Dedifferentiated amniotic fluid mesenchymal stem cell (primary cell): Measurements from ENCODE around the gene CREBRF.
"Not testable (repeated sequence)": the region's sequence is repeated elsewhere in the genome, so short reads cannot be mapped to it uniquely, and the experiment has no call there.

Experiments
- DNase-seq: peaks from one replicate; pipeline ENCODE4 v3.0.0-alpha.2; 2016; ENCODE audit errors: extremely low spot score

Gene CREBRF

DNA sequence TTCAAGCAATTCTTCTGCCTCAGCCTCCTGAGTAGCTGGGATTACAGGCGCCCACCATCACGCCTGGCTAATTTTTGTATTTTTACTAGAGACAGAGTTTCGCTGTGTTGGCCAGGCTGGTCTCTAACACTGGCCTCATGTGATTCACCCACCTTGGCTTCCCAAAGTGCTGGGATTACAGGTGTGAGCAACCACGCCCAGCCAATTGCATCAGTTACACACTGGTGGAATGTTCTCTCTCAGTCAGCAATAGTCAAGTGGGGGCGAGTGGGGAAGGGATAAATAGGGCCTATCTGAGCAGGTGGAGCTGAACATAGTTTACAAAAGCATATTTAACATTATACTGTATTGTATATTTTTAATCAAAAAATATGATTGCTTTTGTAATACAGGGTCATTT, 98.5 kb downstream of the CREBRF start:
- not testable (repeated sequence) for DNase-seq

DNA sequence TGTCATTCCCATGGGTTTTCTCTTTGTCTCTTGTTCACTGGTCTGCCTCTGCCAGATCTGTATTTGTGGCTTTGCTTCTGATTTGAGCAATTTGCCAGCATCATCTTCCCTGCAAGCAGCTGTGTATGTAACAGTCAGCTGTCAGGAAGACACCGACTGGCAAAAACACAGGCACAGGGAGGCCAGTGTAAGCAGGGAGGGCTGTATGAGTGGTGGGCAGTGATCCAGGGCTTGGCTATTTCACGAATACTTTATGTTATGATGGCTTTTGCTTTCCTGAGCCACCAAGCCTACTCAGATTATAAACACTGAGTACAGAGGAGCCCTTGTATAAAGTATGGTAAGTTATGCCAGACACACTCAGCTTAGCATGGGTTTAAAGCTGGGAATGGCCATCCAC, 99.8 kb downstream of the CREBRF start:
- no peak for DNase-seq

DNA sequence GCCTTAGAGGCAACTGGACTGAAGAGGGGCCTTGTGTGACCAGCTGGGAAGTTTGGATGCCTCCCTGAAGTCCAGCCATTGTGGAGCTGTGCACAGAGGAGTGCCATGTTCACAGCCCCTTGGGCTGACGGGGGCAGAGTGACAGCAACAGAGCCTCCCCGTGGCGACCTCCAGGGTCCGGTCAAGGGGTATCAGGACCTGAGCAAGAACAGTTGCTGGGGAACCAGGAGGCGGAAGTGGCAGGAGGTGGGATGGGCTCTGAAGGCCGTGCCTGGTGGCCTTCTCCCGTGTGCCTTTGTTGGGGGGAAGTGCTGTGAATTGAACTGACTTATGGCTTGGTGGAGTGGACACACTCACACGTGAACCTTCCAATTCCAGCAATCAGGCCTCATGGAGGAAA, 102.2 kb downstream of the CREBRF start:
- DNase-seq, result no peak

DNA sequence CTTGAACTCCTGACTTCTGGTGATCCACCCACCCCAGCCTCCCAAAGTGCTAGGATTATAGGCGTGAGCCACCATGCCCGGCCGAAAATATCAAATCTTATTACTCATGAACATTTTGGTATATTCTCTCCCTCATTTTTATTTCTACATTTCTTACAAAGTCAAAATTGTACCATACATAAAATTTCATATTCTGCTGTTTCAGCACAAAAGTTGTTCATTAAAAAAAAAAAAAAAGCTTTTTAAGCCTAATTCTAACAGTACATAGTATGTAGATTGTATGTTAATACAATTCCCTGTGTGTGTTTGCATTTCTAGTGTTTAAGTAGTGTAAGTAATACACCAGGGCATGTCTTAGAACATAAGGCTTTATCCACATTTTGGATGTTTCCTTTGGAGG, 103.1 kb downstream of the CREBRF start:
- no peak for DNase-seq

DNA sequence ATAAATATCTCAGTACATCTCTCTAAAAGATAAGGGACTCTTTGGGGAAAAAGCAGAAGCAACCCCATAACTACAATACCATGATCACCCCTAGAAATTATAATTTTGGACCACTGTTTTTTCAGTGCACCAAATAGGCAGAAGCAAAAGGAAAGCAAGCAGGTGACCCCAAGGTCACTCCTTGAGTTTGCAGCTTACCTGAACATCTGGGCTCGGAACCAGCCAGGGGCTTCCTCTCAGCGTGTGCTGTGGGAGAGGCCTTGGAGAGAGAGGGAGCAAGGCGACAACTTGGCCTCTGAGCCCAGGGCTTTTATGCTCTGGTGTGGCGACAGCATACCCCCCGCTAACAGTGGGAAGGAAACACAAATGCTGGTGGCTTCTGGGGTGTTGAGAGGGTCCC, 105.0 kb downstream of the CREBRF start:
- DNase-seq, result no peak

DNA sequence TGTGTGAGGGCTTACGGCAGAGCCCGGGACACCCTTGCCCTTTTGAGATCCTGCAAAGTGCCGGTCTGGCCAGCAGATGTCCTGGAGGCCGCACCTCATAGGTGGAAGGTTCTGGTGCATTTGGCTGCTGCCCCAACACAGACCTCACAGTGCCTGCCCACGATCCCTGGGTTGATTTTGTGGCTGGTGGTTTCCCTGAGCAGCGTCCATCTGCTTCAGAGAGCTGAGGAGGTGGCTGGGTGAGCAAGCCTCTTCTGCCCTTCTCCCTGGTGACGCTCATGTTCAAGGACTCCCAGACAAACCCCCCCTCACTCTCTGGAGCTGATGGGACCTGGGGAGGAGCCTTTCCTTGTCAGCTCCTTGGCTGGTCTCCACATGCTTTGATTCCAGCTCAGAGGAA, 107.1 kb downstream of the CREBRF start:
- no peak for DNase-seq

DNA sequence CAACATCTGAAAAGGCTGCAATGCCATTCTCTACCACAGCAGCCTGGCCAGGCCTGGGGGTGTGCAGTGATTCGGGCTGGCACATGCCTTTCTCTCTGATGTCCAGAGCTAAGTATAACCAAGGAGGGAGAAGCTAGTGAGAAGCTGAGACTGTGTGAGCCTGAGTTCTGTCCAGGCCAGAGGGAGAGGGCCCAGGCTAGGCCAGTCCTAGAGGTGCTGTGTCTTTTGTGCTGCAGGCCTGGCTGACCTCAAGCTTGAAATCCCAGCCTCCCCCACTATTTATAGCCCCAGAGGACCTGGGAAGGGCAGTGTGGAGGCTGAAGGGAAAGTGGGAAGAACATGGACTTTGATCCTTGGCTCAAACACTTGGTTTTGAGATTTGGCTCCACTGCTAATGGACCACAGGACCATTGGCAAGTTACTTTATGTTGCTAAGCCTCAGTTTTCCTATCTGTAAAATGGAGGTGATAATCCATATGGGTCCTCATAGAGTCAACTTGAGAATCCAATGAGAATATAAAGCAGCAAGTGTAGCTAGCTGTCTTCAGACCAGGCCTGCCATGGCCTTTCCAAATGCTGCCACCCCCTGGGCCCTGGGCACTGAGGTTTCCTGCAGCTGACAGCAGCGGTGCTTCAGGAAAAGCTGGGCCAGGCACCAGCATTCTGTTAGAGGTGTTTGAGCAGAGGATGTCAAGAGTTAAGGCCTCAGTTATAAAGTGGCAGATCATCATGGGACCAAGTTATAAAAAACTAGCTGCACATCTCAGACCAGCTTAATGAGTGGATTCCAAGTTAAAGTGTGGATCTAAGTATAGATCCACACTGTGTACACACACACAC, 109.2 kb downstream of the CREBRF start:
- no peak for DNase-seq

DNA sequence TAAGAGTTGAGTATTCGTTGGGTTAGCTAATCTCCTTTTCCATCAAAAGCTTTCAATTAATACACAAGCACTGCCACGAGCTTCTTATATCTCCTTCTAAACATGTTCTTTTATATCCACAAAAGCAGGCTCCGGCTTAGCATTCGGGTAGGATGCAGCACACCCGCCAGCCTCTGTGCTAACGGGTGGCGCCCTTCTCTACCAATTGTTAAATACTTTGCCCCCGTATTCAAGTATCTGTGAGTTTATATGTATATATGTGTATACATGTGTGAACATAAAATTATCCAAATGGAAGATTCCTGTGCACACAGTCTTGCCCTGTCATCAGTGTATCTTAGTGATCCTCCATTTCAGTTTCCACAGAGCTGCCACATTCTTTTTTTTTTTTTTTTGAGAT, 116.0 kb downstream of the CREBRF start:
- DNase-seq, result no peak

DNA sequence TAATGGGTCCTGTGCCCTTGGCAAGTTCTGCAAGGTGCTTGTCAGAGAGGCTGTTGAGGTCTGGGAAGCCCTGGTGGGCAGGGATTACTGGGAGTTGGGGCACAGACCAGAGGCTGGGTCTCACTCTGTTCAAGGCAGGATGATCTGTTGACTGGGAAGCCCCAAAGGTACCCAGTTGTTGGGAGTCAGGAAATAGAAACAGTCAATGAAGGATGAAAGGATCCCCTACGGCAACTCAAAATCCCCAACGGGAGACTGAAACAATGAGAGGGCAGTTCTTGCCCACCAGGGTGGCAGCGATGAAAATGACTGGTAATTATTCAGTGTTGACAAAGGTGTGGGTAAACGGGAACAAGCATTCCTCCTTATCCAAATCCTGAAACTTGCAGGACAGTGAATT, 119.4 kb downstream of the CREBRF start:
- DNase-seq, result no peak

DNA sequence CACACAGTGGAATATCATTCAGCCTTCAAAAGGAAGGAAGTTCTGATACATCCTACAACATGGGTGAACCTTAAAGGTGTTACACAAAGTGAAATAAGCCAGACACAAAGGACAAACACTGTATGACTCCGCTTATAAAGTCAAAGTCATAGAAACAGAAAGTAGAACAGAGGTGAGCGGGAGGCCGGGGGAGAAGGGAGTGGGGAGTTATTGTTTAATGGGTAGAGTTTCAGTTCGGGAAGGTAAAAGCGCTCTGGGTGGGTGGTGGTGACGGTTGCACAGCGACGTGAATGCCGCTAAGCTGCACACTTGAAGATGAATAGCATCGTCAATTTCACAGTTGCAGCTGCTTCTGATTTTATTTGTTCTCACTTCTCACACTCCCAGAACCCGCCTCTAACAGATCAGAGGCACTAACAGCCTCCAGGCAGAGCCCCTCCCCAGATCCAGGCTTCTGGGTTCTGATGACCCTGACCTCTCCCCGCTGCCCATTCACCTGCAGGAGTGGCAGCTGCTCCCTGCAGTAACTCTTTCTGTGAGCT, 122.3 kb downstream of the CREBRF start:
- no peak for DNase-seq

DNA sequence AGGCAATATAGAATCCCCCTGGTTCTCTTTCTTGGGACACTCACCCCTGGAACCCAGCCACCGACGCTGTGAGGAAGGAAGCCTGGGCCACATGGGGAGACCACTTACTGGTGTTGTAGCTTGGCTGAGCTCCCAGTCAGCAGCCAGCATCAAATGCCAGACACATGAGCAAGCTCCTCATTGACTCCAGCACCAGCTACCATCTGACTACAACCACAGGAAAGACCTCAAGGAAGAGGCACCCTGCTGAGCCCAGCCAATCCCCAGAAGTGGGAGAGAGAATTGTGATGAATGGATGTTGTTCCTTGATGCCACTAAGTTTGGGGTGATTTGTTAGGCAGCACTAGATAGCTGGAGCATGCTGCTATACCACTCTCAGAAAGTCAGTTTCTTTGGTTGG, 124.2 kb downstream of the CREBRF start:
- no peak for DNase-seq

DNA sequence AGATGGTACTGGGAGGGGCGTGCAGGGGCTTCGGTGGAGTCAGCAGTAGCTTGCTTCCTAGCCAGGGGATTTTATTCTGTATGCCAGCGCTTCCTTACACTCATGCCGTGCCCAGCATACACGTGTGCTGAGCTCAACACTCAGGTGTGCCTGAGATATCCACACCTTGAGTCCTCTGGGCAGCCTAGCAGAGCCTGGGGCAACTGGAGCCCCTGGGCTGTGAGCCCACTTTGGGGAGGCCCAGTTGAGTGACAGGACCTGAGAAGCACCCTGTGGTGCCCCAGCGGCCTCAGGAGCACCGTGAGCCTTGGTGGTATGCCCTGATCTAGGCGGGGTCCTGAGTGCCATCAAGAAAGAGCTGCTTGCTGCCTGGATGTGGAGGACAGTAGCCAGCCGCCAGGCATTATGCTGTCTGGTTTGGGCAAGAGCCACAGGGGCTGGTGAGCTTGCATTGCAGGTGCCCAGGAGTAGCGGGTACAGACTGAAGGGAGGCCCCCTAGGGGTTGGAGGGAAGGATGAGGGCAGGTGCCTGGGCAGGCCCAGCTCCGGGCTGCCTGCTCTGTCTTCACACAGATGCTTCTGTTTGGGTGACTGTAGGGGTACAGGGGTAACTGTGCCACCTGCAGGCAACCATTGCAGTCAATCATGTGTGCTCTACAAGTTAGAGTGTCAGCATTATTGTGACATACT, 131.0 kb downstream of the CREBRF start:
- DNase-seq, result no peak

DNA sequence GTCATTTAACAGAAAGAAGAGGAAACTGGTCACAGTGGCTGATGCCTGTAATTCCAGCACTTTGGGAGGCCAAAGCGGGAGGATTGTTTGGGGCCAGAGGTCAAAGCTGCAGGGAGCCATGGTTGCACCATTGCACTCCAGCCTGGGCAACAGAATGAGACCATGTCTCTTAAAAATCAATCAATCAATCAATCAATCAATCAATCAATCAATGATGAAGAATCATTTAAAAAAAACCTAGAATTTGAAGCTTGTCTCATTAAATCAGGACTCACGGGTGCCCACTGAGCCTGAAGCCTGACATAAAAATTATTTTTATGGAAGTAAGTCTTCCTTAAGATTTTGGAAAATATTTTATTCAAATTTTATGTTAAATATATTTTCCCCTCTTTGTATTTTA, 132.1 kb downstream of the CREBRF start:
- DNase-seq, result no peak
